Epithelial cell of esophagus (primary cell): ENCODE data around the gene TMPRSS9.

Source experiments
- DNase-seq: peaks from one replicate; pipeline ENCODE4 v3.0.0; 2010; ENCODE audit warnings: low read depth
- H3K4me3 ChIP-seq: 2 replicates; pipeline ENCODE4 v1.5.1; 2011; ENCODE audit warnings: mild to moderate bottlenecking, low read length, control low read depth
- TF ChIP-seq, protein P1 (sequence below): IDR thresholded peaks from 2 replicates; pipeline ENCODE4 v1.5.1; 2011; ENCODE audit warnings: low read depth, mild to moderate bottlenecking, low read length, control low read depth, inconsistent platforms; ENCODE audit not compliant: insufficient read depth; ENCODE audit errors: missing control alignments

The TMPRSS9 gene

DNA sequence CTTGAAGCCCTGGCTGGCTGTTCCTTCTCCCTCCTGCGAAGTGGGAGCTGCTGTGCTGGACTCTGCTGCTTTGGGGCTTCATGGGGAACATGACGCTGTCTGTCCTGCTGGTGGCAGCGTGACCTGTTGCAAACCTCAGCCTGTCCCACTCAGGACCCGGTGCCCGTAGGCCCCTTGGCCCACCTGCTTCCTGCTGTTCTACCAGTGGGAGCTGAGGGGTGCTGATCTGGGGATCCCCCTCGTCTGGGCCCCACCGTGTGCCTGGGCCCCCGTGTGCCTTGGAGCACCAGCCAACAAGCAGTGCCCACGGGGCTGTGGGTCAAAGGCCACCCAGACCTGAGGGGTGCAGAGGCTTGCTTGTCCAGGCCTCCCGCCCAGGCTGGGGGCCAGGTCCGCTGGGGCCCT, 26.3 kb upstream of the TMPRSS9 start:
- TF ChIP-seq, protein P1, sequence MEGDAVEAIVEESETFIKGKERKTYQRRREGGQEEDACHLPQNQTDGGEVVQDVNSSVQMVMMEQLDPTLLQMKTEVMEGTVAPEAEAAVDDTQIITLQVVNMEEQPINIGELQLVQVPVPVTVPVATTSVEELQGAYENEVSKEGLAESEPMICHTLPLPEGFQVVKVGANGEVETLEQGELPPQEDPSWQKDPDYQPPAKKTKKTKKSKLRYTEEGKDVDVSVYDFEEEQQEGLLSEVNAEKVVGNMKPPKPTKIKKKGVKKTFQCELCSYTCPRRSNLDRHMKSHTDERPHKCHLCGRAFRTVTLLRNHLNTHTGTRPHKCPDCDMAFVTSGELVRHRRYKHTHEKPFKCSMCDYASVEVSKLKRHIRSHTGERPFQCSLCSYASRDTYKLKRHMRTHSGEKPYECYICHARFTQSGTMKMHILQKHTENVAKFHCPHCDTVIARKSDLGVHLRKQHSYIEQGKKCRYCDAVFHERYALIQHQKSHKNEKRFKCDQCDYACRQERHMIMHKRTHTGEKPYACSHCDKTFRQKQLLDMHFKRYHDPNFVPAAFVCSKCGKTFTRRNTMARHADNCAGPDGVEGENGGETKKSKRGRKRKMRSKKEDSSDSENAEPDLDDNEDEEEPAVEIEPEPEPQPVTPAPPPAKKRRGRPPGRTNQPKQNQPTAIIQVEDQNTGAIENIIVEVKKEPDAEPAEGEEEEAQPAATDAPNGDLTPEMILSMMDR, result no peak
- H3K4me3 ChIP-seq, result no peak overlapping the region
- DNase-seq, result no peak

DNA sequence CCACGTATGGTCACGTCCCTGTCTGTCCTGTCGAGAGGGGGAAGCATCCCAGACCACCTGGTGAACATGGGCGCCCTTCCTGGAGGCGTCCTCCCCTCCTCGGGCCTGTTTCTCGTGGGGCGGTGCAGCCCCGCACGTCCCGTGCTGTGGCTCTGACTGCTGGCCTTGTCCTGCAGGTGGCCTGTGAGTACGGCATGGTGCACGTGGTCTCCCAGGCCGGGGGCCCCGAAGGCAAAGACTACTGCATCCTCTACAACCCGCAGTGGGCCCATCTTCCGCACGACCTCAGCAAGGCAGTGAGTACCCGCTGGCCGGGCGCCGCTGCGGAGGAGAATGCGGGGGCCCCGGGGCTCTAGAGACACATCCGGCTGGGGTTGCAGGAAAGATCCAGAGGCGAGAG, 25.6 kb upstream of the TMPRSS9 start:
- no peak overlapping the region for H3K4me3 ChIP-seq
- TF ChIP-seq, protein P1, result no peak
- no peak for DNase-seq

- DNase-seq, result no peak
- TF ChIP-seq, protein P1, result no peak
- no peak overlapping the region for H3K4me3 ChIP-seq
Observed at GRCh38 chr19:2334986-2335846, 24.8 kb upstream of the TMPRSS9 start.

DNA sequence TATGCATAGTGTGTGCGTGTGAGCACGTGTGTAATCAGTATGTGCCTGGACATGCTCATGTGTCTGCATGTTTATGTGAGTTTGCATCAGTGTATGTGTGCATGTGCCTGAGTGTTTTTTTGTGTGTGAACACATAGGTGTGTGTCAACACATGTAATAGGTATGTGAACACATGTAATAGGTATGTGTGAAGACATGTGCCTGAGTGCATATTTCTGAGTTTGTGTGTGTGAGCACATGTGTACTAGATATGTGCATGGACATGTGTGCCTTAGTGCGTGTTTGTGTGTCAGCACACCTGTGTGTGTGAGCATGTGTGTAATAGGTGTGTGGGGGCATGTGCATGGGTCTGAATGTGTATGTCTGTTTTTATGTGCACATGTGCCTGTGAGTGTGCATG, 24.2 kb upstream of the TMPRSS9 start:
- no peak for DNase-seq
- TF ChIP-seq, protein P1, result no peak
- no peak overlapping the region for H3K4me3 ChIP-seq

GRCh38 chr19:2336528-2337328, 23.3 kb upstream of the TMPRSS9 start:
- H3K4me3 ChIP-seq, result no peak overlapping the region
- TF ChIP-seq, protein P1, result no peak
- DNase-seq, result no peak

- H3K4me3 ChIP-seq, result no peak overlapping the region
- TF ChIP-seq, protein P1, result peak; percentile 28
- peak; percentile 45 for DNase-seq
Observed at GRCh38 chr19:2337329-2337707, 22.7 kb upstream of the TMPRSS9 start.
